Pancreas (tissue), 10 donors: ENCODE measurements around the gene ATAD3B. TPM values are rescaled to one million over a fixed set of nuclear protein-coding genes. Genes with fewer than 3 reads are reported as not detected.

ENCODE experiments used
- ATAC-seq, 4 donors: fragments of 200-7000 bp; cut with Tn5 transposase; one replicate each; pipeline versions ENCODE4 v1.8.0 to v1.9.1; 2020; ENCODE audit warnings: mild to moderate bottlenecking in 4 of 4, moderate library complexity in 4 of 4
- DNase-seq, 6 donors: peaks; one replicate each; pipeline ENCODE4 v3.0.0-alpha.2; 2020
- FAIRE-seq: peaks from 2 replicates; lab custom pipeline; 2012; peaks lifted over from hg19 to GRCh38; lab: Jason Lieb, UNC
- H3K27ac ChIP-seq, 4 donors: fragments of 200-600 bp; sonication (generic); 1 replicate in 3 of 4; 2 replicates in 1 of 4; pipeline versions ENCODE4 v1.5.0 to v1.8.0; 2020
- H3K27me3 ChIP-seq, 4 donors: fragments of 200-600 bp; one replicate each; pipeline ENCODE4 v1.8.0; 2021
- H3K36me3 ChIP-seq, 3 donors: fragments of 200-600 bp; sonication (generic) in 1 of 3; one replicate each; pipeline versions ENCODE4 v1.5.0 to v1.8.0; 2020 to 2021
- H3K4me1 ChIP-seq, 3 donors: fragments of 200-600 bp; one replicate each; pipeline ENCODE4 v1.8.0; 2021
- H3K4me3 ChIP-seq, 4 donors: fragments of 200-600 bp; sonication (generic) in 2 of 4; one replicate each; pipeline versions ENCODE4 v1.5.0 to v1.8.0; 2020 to 2021
- H3K9me3 ChIP-seq, 4 donors: fragments of 200-600 bp; one replicate each; pipeline ENCODE4 v1.8.0; 2021
- CTCF ChIP-seq, 4 donors: fragments of 200-600 bp; sonication (generic) in 3 of 4; IDR thresholded peaks; one replicate each; pipeline versions ENCODE4 v1.5.0 to v1.8.0; 2021; ENCODE audit warnings: antibody characterized with exemption in 4 of 4
- WGBS, 2 donors: extraction: QIAGEN DNeasy Blood & Tissue Kit; methylation state at CpG; one replicate each; pipeline ENCODE4 v1.1.7; 2013; 5-methylcytosine and 5-hydroxymethylcytosine counted together
- intact Hi-C, 3 donors: fragments of 100-400 bp; cut with DNase I; formaldehyde crosslinking; loops; one replicate each; pipeline versions ENCODE4 v1.11.1 to v1.14.2; 2022
- polyA plus RNA-seq, 2 donors: library from polyadenylated mRNA; stranded (reverse); fragments of 200-250 nt; gene quantifications; one replicate each; pipeline ENCODE4 v1.2.3, GENCODE V29; 2013
- total RNA-seq, 6 donors: library from RNA; stranded (reverse); fragmentation: NEBNext Ultra II Directional in 4 of 6; extraction: Animal tissue kit (Norgen Biotek cat#: 25700) in 4 of 6; gene quantifications; one replicate each; pipeline versions ENCODE4 v1.2.1 to v1.2.4, GENCODE V29; 2021 to 2023
- donor health status: healthy with polysubstance abuse.
- donor health status: DM: no; HTN: no; CAD: no; lungs with moderate emphysema.
- donor health status: DM: no; HTN: no; CAD: no.
- donor health status: control.
- donor health status: control.
- donor health status: Bipolar disorder and iron deficiency.
- donor health status: DM: yes; HTN: yes; CAD: no.
- donor health status: DM: no; HTN: no; CAD: no.
- donor health status: DM: no; HTN: no; CAD: no.
- donor health status: DM: yes; HTN: yes; CAD: no.

ATAD3B gene
- total and polyA plus RNA-seq, 8 donors: 4.4 to 78.9 (median 12.9) TPM

DNA sequence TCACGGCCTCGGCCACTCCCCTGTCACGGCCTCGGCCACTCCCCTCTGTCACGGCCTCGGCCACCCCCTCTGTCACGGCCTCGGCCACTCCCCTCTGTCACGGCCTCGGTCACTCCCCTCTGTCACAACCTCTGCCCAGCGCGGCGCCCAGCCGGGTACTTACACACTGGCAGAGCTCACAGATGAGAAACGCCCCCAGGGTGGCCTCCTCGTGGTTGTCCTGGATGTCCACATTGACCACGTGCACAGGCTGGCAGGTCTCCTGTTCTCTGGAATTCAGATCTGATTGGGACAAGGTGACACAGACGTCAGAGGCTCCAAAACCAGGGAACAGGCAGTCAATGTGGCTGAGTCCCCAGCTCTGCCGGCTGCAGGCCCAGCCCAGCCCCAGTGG is 72.1 kb downstream of the ATAD3B start:
- DNase-seq: peak in 4 of 6 donors; percentile 43 to 77 (median 67)
- no peak overlapping the region for H3K4me3 ChIP-seq
- H3K27me3 ChIP-seq: no peaks in the 10 kb centered on the region
- H3K9me3 ChIP-seq: no peaks in the 10 kb centered on the region
- FAIRE-seq: no peak
- TF ChIP-seq CTCF (IDR thresholded peaks at IDR 0.05): no peak
- H3K4me1 ChIP-seq: no peaks in the 10 kb centered on the region
- ATAC-seq: peak in 3 of 4 donors; percentile 23 to 73 (median 46)
- 43 to 46% methylated on average over 19 of the region's 19 CpGs for WGBS, 2 donors
- intact Hi-C loops: no loop called here
- H3K36me3 ChIP-seq: peaks cover 0 to 8% (median 0%) of the 10 kb centered on the region in 3 donors
- no peak overlapping the region for H3K27ac ChIP-seq

GRCh38 chr1:1544544-1544943 is 73.0 kb downstream of the ATAD3B start:
- no peak overlapping the region for H3K27ac ChIP-seq
- no peak for ATAC-seq
- no peaks in the 10 kb centered on the region for H3K27me3 ChIP-seq
- peaks cover 0 to 8% (median 0%) of the 10 kb centered on the region in 3 donors for H3K36me3 ChIP-seq
- TF ChIP-seq CTCF (IDR thresholded peaks at IDR 0.05): no peak
- FAIRE-seq: no peak
- no peaks in the 10 kb centered on the region for H3K9me3 ChIP-seq
- DNase-seq: no peak
- no peak overlapping the region for H3K4me3 ChIP-seq
- H3K4me1 ChIP-seq: no peaks in the 10 kb centered on the region
- intact Hi-C loops: no loop called here
- WGBS, 2 donors: 86 to 91% methylated on average over 10 of the region's 10 CpGs

Other genes starting within 250 kb of the ATAD3B start
- gene SDF4, start 239.8 kb upstream of the ATAD3B start, total RNA-seq: 10 to 100 TPM; 68.3 to 99.4 (median 74.2) TPM
- gene SDF4, start 239.8 kb upstream of the ATAD3B start, polyA plus RNA-seq: 10 to 100 TPM; 74.0 to 96.6 TPM
- 10 to 100 TPM in 3 of 6 donors, 1 to 10 TPM in 3; 6.2 to 13.4 (median 9.0) TPM for gene B3GALT6, start 239.5 kb upstream of the ATAD3B start, total RNA-seq
- 1 to 10 TPM; 8.7 to 8.9 TPM for gene B3GALT6, start 239.5 kb upstream of the ATAD3B start, polyA plus RNA-seq
- gene C1QTNF12, start 225.0 kb upstream of the ATAD3B start, total RNA-seq: 1 to 10 TPM in 3 of 6 donors, under 1 TPM in 3; 0.43 to 1.7 (median 0.93) TPM
- gene C1QTNF12, start 225.0 kb upstream of the ATAD3B start, polyA plus RNA-seq: 1 to 10 TPM; 2.5 to 4.8 TPM
- 10 to 100 TPM; 20.8 to 30.4 (median 22.3) TPM for gene UBE2J2, start 197.9 kb upstream of the ATAD3B start, total RNA-seq
- gene UBE2J2, start 197.9 kb upstream of the ATAD3B start, polyA plus RNA-seq: 10 to 100 TPM; 34.1 to 44.5 TPM
- 1 to 10 TPM in 5 of 6 donors, under 1 TPM in 1; 0.66 to 6.1 (median 1.6) TPM for gene SCNN1D, start 191.3 kb upstream of the ATAD3B start, total RNA-seq
- 10 to 100 TPM; 20.6 to 22.0 TPM for gene SCNN1D, start 191.3 kb upstream of the ATAD3B start, polyA plus RNA-seq
- 10 to 100 TPM; 15.2 to 31.4 (median 18.7) TPM for gene ACAP3, start 163.8 kb upstream of the ATAD3B start, total RNA-seq
- gene ACAP3, start 163.8 kb upstream of the ATAD3B start, polyA plus RNA-seq: 100 to 1,000 TPM in 1 of 2 donors, 10 to 100 TPM in 1; 76.0 to 133 TPM
- gene PUSL1, start 163.2 kb upstream of the ATAD3B start, total RNA-seq: 10 to 100 TPM in 2 of 6 donors, 1 to 10 TPM in 4; 7.5 to 11.3 (median 9.7) TPM
- gene PUSL1, start 163.2 kb upstream of the ATAD3B start, polyA plus RNA-seq: 10 to 100 TPM; 14.6 to 23.2 TPM
- gene INTS11, start 147.1 kb upstream of the ATAD3B start, total RNA-seq: 10 to 100 TPM; 33.4 to 60.5 (median 56.8) TPM
- 100 to 1,000 TPM; 268 to 311 TPM for gene INTS11, start 147.1 kb upstream of the ATAD3B start, polyA plus RNA-seq
- gene CPTP, start 147.0 kb upstream of the ATAD3B start, total RNA-seq: 10 to 100 TPM in 5 of 6 donors, 1 to 10 TPM in 1; 8.0 to 14.8 (median 10.7) TPM
- gene CPTP, start 147.0 kb upstream of the ATAD3B start, polyA plus RNA-seq: 10 to 100 TPM; 11.3 to 22.0 TPM
- under 1 TPM; 0.04 to 0.41 (median 0.08) TPM for gene TAS1R3, start 140.5 kb upstream of the ATAD3B start, total RNA-seq
- under 1 TPM; 0.21 to 0.34 TPM for gene TAS1R3, start 140.5 kb upstream of the ATAD3B start, polyA plus RNA-seq
- gene DVL1, start 122.3 kb upstream of the ATAD3B start, total RNA-seq: 10 to 100 TPM; 30.6 to 54.0 (median 48.3) TPM
- gene DVL1, start 122.3 kb upstream of the ATAD3B start, polyA plus RNA-seq: 100 to 1,000 TPM in 1 of 2 donors, 10 to 100 TPM in 1; 80.5 to 103 TPM
- 10 to 100 TPM in 3 of 6 donors, 1 to 10 TPM in 3; 1.6 to 35.8 (median 7.6) TPM for gene MXRA8, start 113.2 kb upstream of the ATAD3B start, total RNA-seq
- 10 to 100 TPM; 16.8 to 17.6 TPM for gene MXRA8, start 113.2 kb upstream of the ATAD3B start, polyA plus RNA-seq
- 10 to 100 TPM; 52.8 to 83.8 (median 57.7) TPM for gene AURKAIP1, start 96.6 kb upstream of the ATAD3B start, total RNA-seq
- 100 to 1,000 TPM; 150 to 161 TPM for gene AURKAIP1, start 96.6 kb upstream of the ATAD3B start, polyA plus RNA-seq
- gene CCNL2, start 72.4 kb upstream of the ATAD3B start, total RNA-seq: 100 to 1,000 TPM in 1 of 6 donors, 10 to 100 TPM in 5; 49.2 to 124 (median 77.1) TPM
- 100 to 1,000 TPM; 270 to 409 TPM for gene CCNL2, start 72.4 kb upstream of the ATAD3B start, polyA plus RNA-seq
- 10 to 100 TPM; 42.1 to 71.8 (median 49.1) TPM for gene MRPL20, start 64.5 kb upstream of the ATAD3B start, total RNA-seq
- gene MRPL20, start 64.5 kb upstream of the ATAD3B start, polyA plus RNA-seq: 100 to 1,000 TPM in 1 of 2 donors, 10 to 100 TPM in 1; 69.0 to 121 TPM
- gene ANKRD65, start 50.5 kb upstream of the ATAD3B start, total RNA-seq: 10 to 100 TPM in 3 of 6 donors, 1 to 10 TPM in 3; 2.3 to 16.1 (median 10.7) TPM
- gene ANKRD65, start 50.5 kb upstream of the ATAD3B start, polyA plus RNA-seq: 10 to 100 TPM; 22.1 to 41.8 TPM
- gene VWA1, start 36.1 kb upstream of the ATAD3B start, total RNA-seq: 100 to 1,000 TPM in 2 of 6 donors, 10 to 100 TPM in 4; 25.4 to 138 (median 52.9) TPM
- 10 to 100 TPM; 53.3 to 58.7 TPM for gene VWA1, start 36.1 kb upstream of the ATAD3B start, polyA plus RNA-seq
- 1 to 10 TPM; 2.4 to 9.5 (median 5.8) TPM for gene ATAD3C, start 22.1 kb upstream of the ATAD3B start, total RNA-seq
- 10 to 100 TPM; 11.4 to 22.0 TPM for gene ATAD3C, start 22.1 kb upstream of the ATAD3B start, polyA plus RNA-seq
- gene ATAD3A, start 40.4 kb downstream of the ATAD3B start, total RNA-seq: 10 to 100 TPM in 5 of 6 donors, 1 to 10 TPM in 1; 8.0 to 18.0 (median 14.8) TPM
- gene ATAD3A, start 40.4 kb downstream of the ATAD3B start, polyA plus RNA-seq: 10 to 100 TPM; 22.5 to 33.8 TPM
- gene TMEM240, start 68.9 kb downstream of the ATAD3B start, total RNA-seq: 1 to 10 TPM in 1 of 6 donors, under 1 TPM in 4, not detected in 1; 0.22 to 1.0 (median 0.49) TPM
- 1 to 10 TPM; 2.5 to 3.6 TPM for gene TMEM240, start 68.9 kb downstream of the ATAD3B start, polyA plus RNA-seq
- gene SSU72, start 103.1 kb downstream of the ATAD3B start, total RNA-seq: 10 to 100 TPM; 49.2 to 63.2 (median 54.4) TPM
- 10 to 100 TPM; 57.9 to 74.3 TPM for gene SSU72, start 103.1 kb downstream of the ATAD3B start, polyA plus RNA-seq
- 1 to 10 TPM in 2 of 6 donors, under 1 TPM in 4; 0.28 to 2.4 (median 0.71) TPM for gene FNDC10, start 128.4 kb downstream of the ATAD3B start, total RNA-seq
- 1 to 10 TPM; 1.6 to 2.3 TPM for gene FNDC10, start 128.4 kb downstream of the ATAD3B start, polyA plus RNA-seq
- gene MIB2, start 143.7 kb downstream of the ATAD3B start, total RNA-seq: 10 to 100 TPM; 27.4 to 60.8 (median 32.4) TPM
- 100 to 1,000 TPM; 140 to 253 TPM for gene MIB2, start 143.7 kb downstream of the ATAD3B start, polyA plus RNA-seq
- gene MMP23B, start 160.4 kb downstream of the ATAD3B start, total RNA-seq: 1 to 10 TPM in 3 of 6 donors, under 1 TPM in 3; 0.46 to 6.9 (median 1.6) TPM
- 10 to 100 TPM in 1 of 2 donors, 1 to 10 TPM in 1; 1.1 to 12.3 TPM for gene MMP23B, start 160.4 kb downstream of the ATAD3B start, polyA plus RNA-seq
- gene CDK11B, start 187.2 kb downstream of the ATAD3B start, total RNA-seq: 10 to 100 TPM in 4 of 6 donors, 1 to 10 TPM in 2; 9.0 to 11.1 (median 10.6) TPM
- gene CDK11B, start 187.2 kb downstream of the ATAD3B start, polyA plus RNA-seq: 10 to 100 TPM; 28.8 to 31.8 TPM
- gene SLC35E2B, start 221.0 kb downstream of the ATAD3B start, total RNA-seq: 10 to 100 TPM; 12.1 to 45.4 (median 24.0) TPM
- gene SLC35E2B, start 221.0 kb downstream of the ATAD3B start, polyA plus RNA-seq: 10 to 100 TPM; 23.4 to 26.0 TPM